Activated B cell treated with CpG ODN at 0.5 μM for 24 hours (primary cell): ENCODE measurements around the gene SRA1. TPM values are rescaled to one million over a fixed set of nuclear protein-coding genes. Genes with fewer than 3 reads are reported as not detected.

ENCODE experiments used
- ATAC-seq: fragments of 200-7000 bp; cut with Tn5 transposase; one replicate; pipeline ENCODE4 v1.10.0; 2021; ENCODE audit warnings: low read depth, mild to moderate bottlenecking, moderate library complexity
- CTCF ChIA-PET: fragments of 350-600 bp; sonication (Branson Sonifier 250); formaldehyde crosslinking; loops from one replicate; lab custom pipeline; 2021; ENCODE audit warnings: antibody characterized with exemption; lab: Charles Lee
- POLR2A ChIA-PET: fragments of 350-600 bp; sonication (Branson Sonifier 250); formaldehyde crosslinking; loops from one replicate; lab custom pipeline; 2021; ENCODE audit warnings: antibody characterized with exemption; lab: Charles Lee
- DNase-seq: peaks from one replicate; pipeline ENCODE4 v3.0.0; 2022
- H3K27ac Mint-ChIP-seq: one replicate; pipeline ENCODE4 v1.8.0; 2020; ENCODE audit warnings: mixed read lengths
- H3K27me3 Mint-ChIP-seq: one replicate; pipeline ENCODE4 v1.8.0; 2021; ENCODE audit warnings: mixed read lengths
- H3K36me3 Mint-ChIP-seq: one replicate; pipeline ENCODE4 v1.8.0; 2021; ENCODE audit warnings: low read depth, mixed read lengths
- H3K4me1 Mint-ChIP-seq: one replicate; pipeline ENCODE4 v1.8.0; 2021; ENCODE audit warnings: mixed read lengths
- H3K4me3 Mint-ChIP-seq: one replicate; pipeline ENCODE4 v1.8.0; 2020; ENCODE audit warnings: mild to moderate bottlenecking, mixed read lengths
- H3K9me3 Mint-ChIP-seq: one replicate; pipeline ENCODE4 v1.8.0; 2020; ENCODE audit warnings: mixed read lengths
- intact Hi-C: fragments of 100-400 bp; cut with micrococcal nuclease; formaldehyde crosslinking; loops from one replicate; pipeline ENCODE4 v1.15.1; 2024
- total RNA-seq: library from RNA; stranded (reverse); gene quantifications from 2 replicates; pipeline ENCODE4 v1.2.3, GENCODE V29; 2022
- TF ChIP-seq, protein P1 (sequence below): fragments of 200-600 bp; IDR thresholded peaks from one replicate; pipeline ENCODE4 v1.8.0; 2022; ENCODE audit warnings: antibody characterized with exemption, mild to moderate bottlenecking

SRA1 gene
- total RNA-seq, 1 donor from 2014 or later: 41.8 TPM

DNA sequence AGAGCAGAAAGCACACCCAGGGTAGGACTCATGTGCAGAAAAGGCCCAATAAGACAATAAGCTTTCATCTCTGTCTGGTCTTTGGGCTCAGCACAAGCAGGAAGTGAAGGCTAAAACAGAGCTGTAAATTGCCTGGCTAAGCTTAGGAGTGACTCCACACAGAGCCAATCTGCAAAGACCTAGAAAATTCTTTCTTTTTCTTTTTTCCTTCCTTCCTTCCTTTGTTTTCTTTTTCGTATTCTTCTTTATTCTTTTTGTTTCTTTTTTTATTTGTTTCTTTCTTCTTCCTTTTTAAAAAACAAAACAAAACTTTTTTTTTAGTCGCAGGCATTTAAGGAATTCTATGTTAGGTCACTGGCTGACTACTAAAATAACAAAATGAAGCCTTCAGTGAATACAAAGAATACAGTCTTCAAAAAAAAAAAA lies 19.5 kb upstream of the SRA1 start:
- no peaks in the 10 kb centered on the region for H3K4me1 Mint-ChIP-seq
- H3K9me3 Mint-ChIP-seq: no peaks in the 10 kb centered on the region
- intact Hi-C loops: no loop called here
- no peak overlapping the region for H3K4me3 Mint-ChIP-seq
- no peak overlapping the region for H3K27ac Mint-ChIP-seq
- ChIA-PET POLR2A (interaction anchor here (0.6 kb wide), 1 partner anchor 1007 kb away, joined by 3 read pairs; no protein-coding TSS in a partner anchor), CTCF (no interaction called here)
- no peak for DNase-seq
- ATAC-seq: no peak
- no peaks in the 10 kb centered on the region for H3K36me3 Mint-ChIP-seq
- TF ChIP-seq, protein P1, sequence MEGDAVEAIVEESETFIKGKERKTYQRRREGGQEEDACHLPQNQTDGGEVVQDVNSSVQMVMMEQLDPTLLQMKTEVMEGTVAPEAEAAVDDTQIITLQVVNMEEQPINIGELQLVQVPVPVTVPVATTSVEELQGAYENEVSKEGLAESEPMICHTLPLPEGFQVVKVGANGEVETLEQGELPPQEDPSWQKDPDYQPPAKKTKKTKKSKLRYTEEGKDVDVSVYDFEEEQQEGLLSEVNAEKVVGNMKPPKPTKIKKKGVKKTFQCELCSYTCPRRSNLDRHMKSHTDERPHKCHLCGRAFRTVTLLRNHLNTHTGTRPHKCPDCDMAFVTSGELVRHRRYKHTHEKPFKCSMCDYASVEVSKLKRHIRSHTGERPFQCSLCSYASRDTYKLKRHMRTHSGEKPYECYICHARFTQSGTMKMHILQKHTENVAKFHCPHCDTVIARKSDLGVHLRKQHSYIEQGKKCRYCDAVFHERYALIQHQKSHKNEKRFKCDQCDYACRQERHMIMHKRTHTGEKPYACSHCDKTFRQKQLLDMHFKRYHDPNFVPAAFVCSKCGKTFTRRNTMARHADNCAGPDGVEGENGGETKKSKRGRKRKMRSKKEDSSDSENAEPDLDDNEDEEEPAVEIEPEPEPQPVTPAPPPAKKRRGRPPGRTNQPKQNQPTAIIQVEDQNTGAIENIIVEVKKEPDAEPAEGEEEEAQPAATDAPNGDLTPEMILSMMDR: no peak
- H3K27me3 Mint-ChIP-seq: peaks cover 3% of the 10 kb centered on the region

DNA sequence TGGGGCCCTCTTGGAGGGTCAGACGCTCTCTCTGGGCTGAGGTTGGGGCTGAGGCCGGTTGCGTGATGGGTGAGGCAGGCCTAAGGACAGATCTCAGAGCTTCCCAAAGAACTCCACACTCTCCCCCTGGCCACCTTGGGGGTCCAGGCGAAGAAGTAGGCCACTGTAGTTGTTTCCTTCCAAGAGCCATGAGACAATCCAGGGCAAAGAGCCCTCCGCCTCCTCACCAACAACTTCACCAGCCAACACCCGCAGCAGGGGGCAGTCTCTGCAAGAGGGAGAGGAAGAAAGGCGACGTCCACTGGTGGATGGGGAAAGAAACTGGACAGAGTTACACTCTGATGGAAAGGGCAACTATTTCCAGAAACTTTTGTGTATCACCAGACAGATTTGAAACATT lies 18.0 kb upstream of the SRA1 start:
- H3K4me3 Mint-ChIP-seq: no peak overlapping the region
- DNase-seq (no peak), ATAC-seq (no peak)
- H3K36me3 Mint-ChIP-seq: peaks cover 6% of the 10 kb centered on the region
- no peaks in the 10 kb centered on the region for H3K27me3 Mint-ChIP-seq
- peaks cover 2% of the 10 kb centered on the region for H3K4me1 Mint-ChIP-seq
- TF ChIP-seq, protein P1: no peak
- no peak overlapping the region for H3K27ac Mint-ChIP-seq
- no peaks in the 10 kb centered on the region for H3K9me3 Mint-ChIP-seq
- intact Hi-C loops: no loop called here
- POLR2A ChIA-PET: no interaction called here
- CTCF ChIA-PET: no interaction called here

DNA sequence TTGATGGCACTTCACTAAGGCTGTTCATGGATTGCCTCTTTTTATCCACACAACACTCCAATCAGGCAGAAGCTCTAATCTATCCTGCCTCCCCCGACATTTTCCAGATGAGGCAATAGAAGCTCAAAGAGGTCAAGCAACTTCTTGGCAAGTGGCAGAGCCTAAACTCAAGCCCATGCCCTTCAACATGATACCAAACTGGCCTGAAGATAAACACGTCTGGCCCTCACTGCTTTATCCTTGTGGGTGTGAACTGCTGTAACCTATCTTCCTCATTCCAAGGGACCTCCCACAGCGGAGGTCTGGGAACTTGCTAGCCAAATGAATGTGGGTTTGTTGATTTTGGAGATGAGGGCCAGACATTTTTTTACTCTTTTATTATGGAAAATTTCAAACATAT lies 16.9 kb upstream of the SRA1 start:
- ChIA-PET POLR2A (interaction anchor here (0.9 kb wide), 1 partner anchor 41 kb away, joined by 3 read pairs; no protein-coding TSS in a partner anchor), CTCF (no interaction called here)
- DNase-seq (no peak), ATAC-seq (no peak)
- Mint-ChIP-seq H3K9me3 (no peaks in the 10 kb centered on the region), H3K27ac (no peak overlapping the region), H3K4me1 (peaks cover 13% of the 10 kb centered on the region), H3K27me3 (no peaks in the 10 kb centered on the region), H3K4me3 (no peak overlapping the region), H3K36me3 (peaks cover 6% of the 10 kb centered on the region)
- intact Hi-C loops: no loop called here
- TF ChIP-seq, protein P1: no peak

DNA sequence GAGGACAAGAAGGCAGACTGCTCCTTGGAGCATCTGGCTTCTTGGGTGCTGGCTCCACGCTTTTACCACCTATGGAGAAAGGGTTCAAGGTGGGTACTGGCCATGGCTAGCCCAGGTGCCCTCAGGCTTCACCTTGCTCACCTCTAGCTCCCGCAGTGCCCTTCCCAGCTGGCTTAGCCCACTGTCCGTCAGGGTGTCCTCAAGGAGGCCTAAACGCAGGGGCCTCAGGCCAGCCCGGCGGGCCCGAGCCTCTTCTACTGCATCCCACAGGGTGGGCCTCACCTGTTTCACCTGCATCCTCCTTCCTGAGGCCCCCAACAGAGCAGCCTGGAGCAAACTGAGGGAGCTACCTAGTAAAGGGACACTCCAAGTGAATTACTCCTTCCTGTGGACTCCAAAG lies 16.4 kb upstream of the SRA1 start:
- H3K27ac Mint-ChIP-seq: no peak overlapping the region
- TF ChIP-seq, protein P1: no peak
- ChIA-PET CTCF (no interaction called here), POLR2A (no interaction called here)
- peaks cover 7% of the 10 kb centered on the region for H3K36me3 Mint-ChIP-seq
- no peak for ATAC-seq
- DNase-seq: no peak
- no peaks in the 10 kb centered on the region for H3K27me3 Mint-ChIP-seq
- intact Hi-C loops: no loop called here
- no peaks in the 10 kb centered on the region for H3K9me3 Mint-ChIP-seq
- H3K4me3 Mint-ChIP-seq: no peak overlapping the region
- H3K4me1 Mint-ChIP-seq: peaks cover 18% of the 10 kb centered on the region

DNA sequence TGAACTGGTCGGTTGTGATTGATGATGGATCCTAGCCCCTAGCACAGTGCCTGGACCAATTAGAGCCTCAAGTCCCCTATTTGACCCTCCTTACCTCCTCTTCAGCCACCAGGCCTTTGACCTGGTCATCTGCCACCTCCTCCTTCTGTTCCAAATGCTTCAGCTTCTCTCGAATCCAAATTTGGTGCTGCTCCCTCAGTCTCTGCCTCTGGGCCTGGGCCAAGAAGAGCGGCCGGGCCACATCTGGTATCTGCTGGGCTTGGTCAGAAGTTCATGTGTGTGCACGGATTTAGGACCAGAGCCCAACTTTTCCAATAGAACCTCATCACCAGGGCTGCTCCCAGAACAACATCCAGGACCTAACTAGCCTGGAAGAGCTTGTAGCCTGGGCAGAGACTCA lies 13.8 kb upstream of the SRA1 start:
- no peak overlapping the region for H3K27ac Mint-ChIP-seq
- H3K4me3 Mint-ChIP-seq: no peak overlapping the region
- ATAC-seq (no peak), DNase-seq (no peak)
- H3K27me3 Mint-ChIP-seq: no peaks in the 10 kb centered on the region
- TF ChIP-seq, protein P1: no peak
- peaks cover 26% of the 10 kb centered on the region for H3K36me3 Mint-ChIP-seq
- H3K4me1 Mint-ChIP-seq: peaks cover 32% of the 10 kb centered on the region
- ChIA-PET CTCF (no interaction called here), POLR2A (no interaction called here)
- H3K9me3 Mint-ChIP-seq: no peaks in the 10 kb centered on the region
- intact Hi-C loops: no loop called here
